GM21737 (cell line): ENCODE data around the gene BDH1.

Experiments used
- ATAC-seq: cut with Tn5 transposase; IDR thresholded peaks from one replicate; pipeline ENCODE4 v1.9.1; 2021; ENCODE audit warnings: mild to moderate bottlenecking, moderate library complexity; ENCODE audit not compliant: unreplicated experiment

BDH1 gene

DNA sequence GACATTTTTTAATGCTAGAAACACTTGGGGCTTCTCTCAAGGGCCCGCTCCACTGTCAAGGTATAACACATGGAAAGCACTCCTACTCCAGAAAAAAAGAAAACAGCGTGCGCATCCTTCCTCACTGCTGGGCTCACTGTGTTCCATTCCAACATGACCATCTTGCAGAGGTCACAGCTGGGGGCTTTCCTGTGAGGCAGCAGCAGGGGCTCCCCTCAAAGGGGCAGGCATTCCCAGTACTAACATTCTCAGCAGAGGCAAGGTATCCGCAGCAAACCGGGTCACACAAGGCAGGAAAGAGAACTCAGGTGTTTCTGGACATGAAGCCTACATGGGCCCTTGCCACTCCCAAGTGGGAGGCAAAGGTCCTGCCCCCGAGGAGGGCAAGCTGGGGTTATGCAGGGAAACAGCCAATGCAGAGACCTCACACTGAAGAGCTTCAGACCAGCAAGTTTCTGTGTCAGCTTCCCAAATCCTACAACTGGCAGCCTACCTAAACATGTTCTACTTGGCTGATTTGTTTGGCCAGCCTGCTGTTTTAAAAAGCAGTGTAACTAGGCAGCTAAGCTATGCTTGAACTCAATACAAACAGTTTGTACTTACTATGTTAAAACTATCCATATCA, 6.4 kb downstream of the BDH1 start:
- no peak for ATAC-seq

GRCh38 chr3:197547306-197548011, 8.3 kb downstream of the BDH1 start:
- no peak for ATAC-seq

DNA sequence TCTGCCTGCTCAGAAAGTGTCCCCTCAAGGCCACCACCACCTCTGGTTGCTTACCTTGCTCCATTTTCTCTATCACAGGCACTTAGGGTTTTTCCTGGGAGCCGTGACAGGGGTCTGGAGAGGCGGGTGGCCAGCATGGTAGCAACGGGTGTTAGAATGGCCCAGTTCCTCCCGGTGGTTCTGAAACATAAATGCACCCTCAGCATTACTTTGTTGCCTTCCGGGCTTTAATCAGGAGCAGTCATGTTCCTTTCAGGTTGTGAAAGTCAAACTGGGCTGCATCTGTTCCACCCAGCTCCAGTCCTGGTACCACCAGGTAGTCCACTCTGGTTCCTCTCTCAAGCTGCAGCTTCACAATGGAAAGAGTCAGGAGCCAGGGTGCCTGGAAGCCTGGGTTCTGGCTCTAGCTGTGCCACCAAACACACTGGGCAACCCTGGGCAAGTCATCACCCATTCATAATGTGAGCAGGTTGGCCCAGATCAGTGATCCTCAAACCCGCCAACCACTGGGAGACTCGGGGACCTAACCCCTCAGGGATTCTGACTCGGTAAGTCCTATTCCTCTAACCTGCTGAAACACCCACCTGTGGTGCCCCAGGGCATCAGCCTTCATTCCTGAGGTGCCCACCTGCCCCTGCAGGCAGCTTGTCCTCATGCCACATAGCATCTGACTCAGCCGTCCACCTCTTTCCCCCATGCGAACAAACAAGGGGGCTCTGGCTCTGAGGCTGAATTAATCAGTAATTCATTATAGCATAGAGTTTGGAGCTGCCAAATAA, 9.3 kb downstream of the BDH1 start:
- ATAC-seq: no peak

DNA sequence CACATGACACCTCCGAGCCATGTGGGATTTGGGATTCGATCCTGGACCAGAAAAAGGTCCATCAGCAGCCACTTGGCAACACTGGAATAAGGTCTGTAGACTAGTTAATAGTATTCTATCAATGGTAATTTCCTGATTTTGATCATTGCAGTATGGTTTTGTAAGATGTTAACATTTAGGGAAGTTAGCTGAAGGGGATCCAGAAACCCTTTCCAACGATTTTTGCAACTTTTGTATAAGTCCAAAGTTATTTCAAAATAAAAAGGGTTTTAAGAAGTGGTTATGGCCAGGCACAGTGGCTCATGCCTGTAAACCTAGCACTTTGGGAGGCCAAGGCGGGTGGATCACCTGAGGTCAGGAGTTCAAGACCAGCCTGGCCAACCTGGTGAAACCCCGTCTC, 10.2 kb downstream of the BDH1 start:
- no peak for ATAC-seq

DNA sequence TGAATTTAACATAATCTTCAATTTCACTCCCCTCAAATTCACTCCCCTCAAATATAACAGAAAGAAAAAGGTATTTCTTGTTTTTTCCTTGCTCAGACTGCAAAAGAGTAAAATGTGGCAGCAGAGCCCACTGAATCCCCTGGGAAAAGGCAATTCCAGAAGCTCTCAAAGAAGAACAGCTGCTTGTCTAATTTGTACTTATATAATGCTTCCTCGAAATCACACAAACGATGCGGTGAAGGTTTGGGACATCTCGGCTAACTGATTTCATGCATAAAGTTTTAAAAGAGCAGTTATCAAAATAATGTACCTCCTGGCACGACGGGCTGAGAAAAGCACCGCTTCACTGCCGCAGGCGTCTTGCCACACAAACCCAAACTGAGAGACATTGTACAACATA, 10.7 kb downstream of the BDH1 start:
- no peak for ATAC-seq

DNA sequence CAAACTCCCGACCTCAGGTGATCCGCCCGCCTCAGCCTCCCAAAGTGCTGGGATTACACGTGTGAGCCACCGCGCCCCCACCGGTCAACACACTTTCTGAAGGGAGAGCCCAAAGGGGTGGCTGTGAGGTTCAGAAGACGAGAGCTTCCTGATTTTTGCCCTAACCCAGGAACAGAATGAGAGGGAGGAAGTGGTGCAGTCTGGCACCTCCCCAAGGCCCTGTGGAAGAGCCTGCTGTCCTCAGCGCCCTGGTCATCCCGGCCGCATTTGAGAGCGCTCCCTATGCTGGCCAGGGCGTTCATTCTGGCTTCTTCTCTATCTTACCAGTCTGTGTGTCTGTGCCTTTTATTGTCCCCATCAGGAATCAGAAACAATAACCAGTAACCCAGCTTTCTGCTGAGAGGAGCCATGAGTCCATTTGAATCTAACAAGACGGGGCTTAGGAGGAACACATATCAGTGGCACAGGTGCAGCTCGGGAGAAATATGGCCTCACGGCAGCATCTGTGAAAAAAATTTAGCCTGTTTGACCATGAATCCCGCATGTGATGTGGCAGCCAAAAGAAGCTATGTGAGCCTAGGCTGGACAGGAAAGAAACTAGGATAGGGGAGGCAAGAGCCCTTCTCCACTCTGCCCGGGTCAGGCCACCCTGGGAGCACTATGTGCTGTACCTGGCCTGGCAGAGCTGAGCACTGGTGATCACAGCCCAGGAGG, 12.9 kb downstream of the BDH1 start:
- ATAC-seq: no peak

GRCh38 chr3:197541756-197542539, 13.8 kb downstream of the BDH1 start:
- no peak for ATAC-seq

DNA sequence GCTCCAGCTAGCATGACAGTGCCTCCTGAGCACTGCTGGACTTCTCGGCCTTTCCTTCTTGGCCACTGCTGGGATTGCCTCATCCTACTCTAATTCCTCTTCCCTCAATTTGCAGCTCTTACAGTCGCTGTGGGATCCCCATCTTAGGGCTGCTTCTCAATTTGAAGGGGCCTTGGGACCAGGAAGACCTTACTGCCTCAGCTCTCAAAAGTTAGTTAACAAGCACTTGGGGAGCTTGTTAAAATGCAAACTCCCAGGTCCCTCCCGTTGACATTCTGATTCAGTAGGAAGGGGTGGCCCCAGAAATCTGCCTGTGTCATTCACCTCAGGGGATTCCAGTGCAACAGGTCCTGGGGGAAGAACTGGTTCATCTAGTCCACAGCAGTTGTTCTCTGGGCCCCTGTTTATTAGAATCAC, 14.8 kb downstream of the BDH1 start:
- ATAC-seq: no peak

GRCh38 chr3:197539651-197540051, 16.1 kb downstream of the BDH1 start:
- no peak for ATAC-seq

GRCh38 chr3:197533927-197534725, 21.6 kb downstream of the BDH1 start:
- no peak for ATAC-seq

DNA sequence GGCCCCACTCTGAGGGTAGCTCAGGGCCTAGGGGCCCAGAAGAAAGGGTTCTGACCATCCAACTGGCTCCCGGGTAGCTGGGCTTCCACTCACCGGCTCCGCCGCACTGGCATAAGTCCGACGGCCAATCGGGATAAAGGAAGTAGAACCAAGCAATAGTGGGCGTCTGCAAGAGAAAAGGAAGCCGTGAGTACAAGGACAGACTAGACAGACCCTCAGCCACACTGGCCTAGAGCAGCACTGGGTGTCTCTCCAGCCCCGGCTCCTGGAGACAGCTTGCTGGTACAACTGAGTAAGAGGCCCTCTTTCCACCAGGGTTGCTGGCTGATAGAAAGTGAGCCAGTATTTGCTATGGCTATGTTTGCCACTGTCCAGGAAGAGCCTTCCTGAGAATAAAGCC, 22.4 kb downstream of the BDH1 start:
- ATAC-seq: no peak

DNA sequence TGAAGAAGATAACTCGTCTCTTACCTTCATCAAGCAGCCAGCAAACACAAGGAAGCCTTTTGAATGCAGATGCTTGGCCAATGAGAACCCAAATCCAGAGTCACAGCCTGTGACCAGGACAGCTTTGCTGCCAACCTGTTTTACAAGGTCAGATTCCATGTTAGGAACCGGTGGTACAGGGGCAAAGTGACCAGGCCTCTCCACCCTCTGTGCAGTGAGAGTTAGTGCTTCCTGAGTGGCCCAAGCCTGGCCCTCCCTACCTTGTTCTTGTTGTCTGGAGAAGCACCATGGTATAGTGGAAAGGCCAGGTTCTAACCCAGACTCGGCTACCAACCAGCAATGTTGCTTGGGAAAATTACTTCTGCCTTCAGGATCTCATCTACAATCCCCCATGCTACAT, 23.4 kb downstream of the BDH1 start:
- ATAC-seq: no peak

DNA sequence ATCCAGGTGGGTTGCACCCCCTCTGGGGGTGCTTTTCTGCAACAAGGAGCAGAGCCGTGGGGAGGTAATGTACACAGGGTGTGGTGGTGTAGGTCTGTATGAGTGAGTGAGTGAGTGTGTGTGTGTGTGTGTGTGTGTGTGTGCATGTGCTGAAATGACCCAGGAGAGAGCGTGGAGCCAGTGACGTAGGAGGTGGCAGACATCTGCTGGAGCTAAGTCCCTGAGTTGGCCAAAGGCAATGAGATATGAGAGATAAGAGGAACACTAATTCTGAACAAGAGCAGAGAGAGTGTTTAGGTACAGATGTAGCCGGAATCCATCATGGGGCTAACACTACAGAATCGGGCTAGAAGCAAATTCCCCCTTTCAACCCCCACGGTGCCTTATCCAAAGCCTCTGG, 27.6 kb downstream of the BDH1 start:
- ATAC-seq: no peak

- no peak for ATAC-seq
Observed at GRCh38 chr3:197527569-197527968, 28.2 kb downstream of the BDH1 start.

GRCh38 chr3:197525706-197526105, 30.1 kb downstream of the BDH1 start:
- no peak for ATAC-seq

GRCh38 chr3:197524128-197524527, 31.6 kb downstream of the BDH1 start:
- no peak for ATAC-seq

DNA sequence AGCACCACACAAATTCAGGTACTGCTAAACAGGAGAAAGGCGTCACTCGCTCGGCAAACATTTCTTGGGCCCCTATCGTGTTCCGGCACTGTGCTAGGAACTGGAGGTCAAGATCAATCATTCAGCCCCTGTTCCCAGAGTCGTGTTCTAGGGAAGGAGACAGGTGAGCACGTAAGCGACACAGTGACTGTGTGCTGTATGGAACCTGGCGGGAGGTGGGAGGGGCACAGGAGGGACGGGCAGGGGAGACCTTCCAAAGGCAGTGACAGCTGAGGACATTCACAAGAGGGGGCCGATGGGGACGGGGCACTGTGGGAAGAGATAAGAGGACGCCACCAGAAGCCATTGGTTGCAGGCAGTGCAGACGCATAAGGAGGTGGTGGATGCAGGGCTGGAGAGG, 32.2 kb downstream of the BDH1 start:
- ATAC-seq: no peak

GRCh38 chr3:197522881-197523441, 32.8 kb downstream of the BDH1 start:
- ATAC-seq: no peak

DNA sequence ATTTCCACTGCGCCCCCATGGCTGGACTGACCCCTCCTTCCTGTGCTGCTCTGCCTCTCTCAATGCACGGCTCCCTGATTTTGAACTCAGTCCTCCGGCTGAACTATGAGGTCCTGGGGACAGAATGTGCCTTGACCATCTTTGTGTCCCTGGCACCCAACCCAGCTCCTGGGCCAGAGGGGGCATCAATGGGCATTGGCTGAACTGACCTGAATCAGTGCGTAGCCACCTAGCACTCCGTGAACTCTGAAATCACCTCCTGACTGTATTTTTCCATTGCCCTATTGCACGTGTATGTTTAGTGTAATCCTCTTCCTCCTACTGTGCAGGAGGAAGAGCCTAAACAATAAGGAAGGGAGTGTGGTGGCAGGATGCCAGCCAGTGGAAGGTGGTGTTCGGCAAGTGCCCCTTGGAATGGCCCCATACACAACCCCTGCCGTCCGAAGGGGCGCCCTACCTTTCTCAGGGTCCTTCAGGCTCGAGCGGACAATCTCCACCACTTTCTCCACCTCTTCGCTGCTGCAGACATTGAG, 33.5 kb downstream of the BDH1 start:
- no peak for ATAC-seq
